Mammary epithelial cell (primary cell): ENCODE results near the gene PDE2A.

Source experiments
- CTCF ChIP-seq, 2 donors: IDR thresholded peaks in 1 of 2; conservative IDR thresholded peaks in 1 of 2; 2 replicates each; pipeline ENCODE4 v1.5.1; 2011 to 2012; ENCODE audit warnings: inconsistent platforms in 2 of 2, low read length in 2 of 2, mild to moderate bottlenecking in 2 of 2, control low read depth in 1 of 2, low read depth in 1 of 2; ENCODE audit not compliant: insufficient read depth in 1 of 2; ENCODE audit errors: extremely low read depth in 1 of 2
- EZH2 ChIP-seq: IDR thresholded peaks from 2 replicates; pipeline ENCODE4 v1.6.1; 2012; ENCODE audit warnings: low read length, inconsistent platforms, borderline replicate concordance

GRCh38 chr11:72541257-72541974 lies 132.8 kb downstream of the PDE2A start:
- no peak for TF ChIP-seq CTCF (conservative IDR thresholded peaks at IDR 0.05 in 1 of 2, IDR thresholded peaks at IDR 0.05 in 1 of 2; ENCODE audit: extremely low read depth in 1 of 2, insufficient read depth in 1 of 2, low read depth in 1 of 2, low read length in 2 of 2)
- TF ChIP-seq EZH2 = no peak
